Breast epithelium (tissue), 4 donors: ENCODE results near the gene HES7. TPM values are rescaled to one million over a fixed set of nuclear protein-coding genes. Genes with fewer than 3 reads are reported as not detected.
"Not testable (repeated sequence)": the region's sequence is repeated elsewhere in the genome, so short reads cannot be mapped to it uniquely, and the experiment has no call there.

ENCODE experiments used
- DNase-seq, 2 donors: peaks; one replicate each; pipeline ENCODE4 v3.0.0-alpha.2; 2019; ENCODE audit warnings: low spot score in 2 of 2
- H3K27ac ChIP-seq, 2 donors: fragments of 200-600 bp; sonication (generic) in 1 of 2; one replicate each; pipeline ENCODE4 v1.5.1; 2016 to 2019; ENCODE audit warnings: mild to moderate bottlenecking in 1 of 2
- H3K27me3 ChIP-seq, 2 donors: fragments of 200-600 bp; sonication (generic) in 1 of 2; one replicate each; pipeline versions ENCODE4 v1.5.1 to v1.6.0; 2017 to 2019; ENCODE audit warnings: control low read depth in 1 of 2, mild to moderate bottlenecking in 1 of 2
- H3K36me3 ChIP-seq: fragments of 200-600 bp; one replicate; pipeline ENCODE4 v1.5.1; 2019
- H3K4me1 ChIP-seq, 2 donors: fragments of 200-600 bp; sonication (generic); one replicate each; pipeline ENCODE4 v1.5.1; 2016 to 2019; ENCODE audit warnings: control low read depth in 1 of 2
- H3K4me3 ChIP-seq, 3 donors: fragments of 200-600 bp; sonication (generic); 1 replicate in 2 of 3; 2 replicates in 1 of 3; pipeline ENCODE4 v1.5.1; 2016 to 2019; ENCODE audit warnings: mild to moderate bottlenecking in 3 of 3, moderate library complexity in 2 of 3
- H3K9me3 ChIP-seq, 2 donors: fragments of 200-600 bp; sonication (generic) in 1 of 2; one replicate each; pipeline ENCODE4 v1.5.1; 2016 to 2019; ENCODE audit warnings: control low read depth in 1 of 2
- CTCF ChIP-seq, 3 donors: fragments of 450-650 bp; IDR thresholded peaks; one replicate each; pipeline ENCODE4 v1.5.1; 2016 to 2017; ENCODE audit warnings: antibody characterized with exemption in 3 of 3, mild to moderate bottlenecking in 3 of 3, moderate library complexity in 3 of 3
- POLR2A ChIP-seq: fragments of 450-650 bp; IDR thresholded peaks from one replicate; pipeline ENCODE4 v1.6.1; 2016; ENCODE audit warnings: antibody characterized with exemption, mild to moderate bottlenecking, moderate library complexity
- POLR2AphosphoS5 ChIP-seq, 3 donors: sonication (generic); formaldehyde crosslinking; IDR thresholded peaks; one replicate each; pipeline ENCODE4 v1.6.1; 2017; ENCODE audit warnings: antibody characterized with exemption in 3 of 3
- intact Hi-C: fragments of 100-400 bp; cut with DNase I; formaldehyde crosslinking; loops from one replicate; pipeline ENCODE4 v1.15.1; 2023; ENCODE audit warnings: low total_unique reads
- total RNA-seq, 3 donors: library from RNA; depleted of rRNA; stranded (reverse); fragments of >200 nt; gene quantifications; one replicate each; pipeline ENCODE4 v1.1.0, GENCODE V29; 2016

Gene HES7
- total RNA-seq, result not detected

GRCh38 chr17:8123695-8124349 is at the start of gene HES7:
HES7 (minus strand) TSS chr17:8124106; CDS start chr17:8124084, 22 bp downstream.
- Histone ChIP-seq H3K9me3 (no peaks in the 10 kb centered on the region), H3K4me1 (peaks cover 15 to 45% of the 10 kb centered on the region in 2 donors), H3K36me3 (no peaks in the 10 kb centered on the region), H3K27ac (peak within 1 kb of the TSS in 1 of 2 donors; percentile 33), H3K27me3 (no peaks in the 10 kb centered on the region), H3K4me3 (peak within 1 kb of the TSS; percentile 45 to 83 (median 66))
- DNase-seq, result no peak
- intact Hi-C loops, result no loop called here
- TF ChIP-seq POLR2AphosphoS5 (IDR thresholded peaks at IDR 0.05) (no peak), CTCF (IDR thresholded peaks at IDR 0.05) (no peak), POLR2A (no peak)

- H3K4me1 ChIP-seq, result peaks cover 0 to 9% of the 10 kb centered on the region in 2 donors
- intact Hi-C loops, result no loop called here
- no peaks in the 10 kb centered on the region for H3K27me3 ChIP-seq
- no peaks in the 10 kb centered on the region for H3K36me3 ChIP-seq
- TF ChIP-seq CTCF (IDR thresholded peaks at IDR 0.05) (peak in 1 of 3 donors; percentile 25), POLR2A (peak; percentile 100), POLR2AphosphoS5 (IDR thresholded peaks at IDR 0.05) (peak; percentile 94 to 100 (median 99))
- peak overlapping the region; percentile 33 to 59 (median 47) for H3K4me3 ChIP-seq
- DNase-seq, result peak in 1 of 2 donors; percentile 86
- no peaks in the 10 kb centered on the region for H3K9me3 ChIP-seq
- peak overlapping the region; percentile 95 for H3K27ac ChIP-seq
Observed at GRCh38 chr17:8173056-8173870, 49.4 kb upstream of the HES7 start.

GRCh38 chr17:8170186-8170585 is 46.3 kb upstream of the HES7 start:
- H3K27me3 ChIP-seq, H3K4me3 ChIP-seq, H3K4me1 ChIP-seq, H3K9me3 ChIP-seq, intact Hi-C loops, DNase-seq, H3K27ac ChIP-seq, H3K36me3 ChIP-seq: not testable (repeated sequence)

GRCh38 chr17:8167526-8167925 is 43.6 kb upstream of the HES7 start:
- H3K4me1 ChIP-seq, result peaks cover 9 to 10% of the 10 kb centered on the region in 2 donors
- H3K27ac ChIP-seq, result no peak overlapping the region
- H3K9me3 ChIP-seq, result no peaks in the 10 kb centered on the region
- intact Hi-C loops, result no loop called here
- no peaks in the 10 kb centered on the region for H3K27me3 ChIP-seq
- DNase-seq, result no peak
- no peak overlapping the region for H3K4me3 ChIP-seq
- no peaks in the 10 kb centered on the region for H3K36me3 ChIP-seq
- TF ChIP-seq POLR2AphosphoS5 (IDR thresholded peaks at IDR 0.05) (no peak), CTCF (IDR thresholded peaks at IDR 0.05) (no peak), POLR2A (no peak)

- intact Hi-C loops, result no loop called here
- no peak for DNase-seq
- Histone ChIP-seq H3K4me1 (peaks cover 9 to 11% of the 10 kb centered on the region in 2 donors), H3K9me3 (no peaks in the 10 kb centered on the region), H3K4me3 (no peak overlapping the region), H3K27me3 (no peaks in the 10 kb centered on the region), H3K36me3 (no peaks in the 10 kb centered on the region), H3K27ac (peak overlapping the region; percentile 4 to 44)
- TF ChIP-seq POLR2AphosphoS5 (IDR thresholded peaks at IDR 0.05), result no peak
- TF ChIP-seq POLR2A, result no peak
- TF ChIP-seq CTCF (IDR thresholded peaks at IDR 0.05), result no peak
Observed at GRCh38 chr17:8166731-8167130, 42.8 kb upstream of the HES7 start.
